ENCODE measurements around the gene USP21.

Gene USP21

DNA sequence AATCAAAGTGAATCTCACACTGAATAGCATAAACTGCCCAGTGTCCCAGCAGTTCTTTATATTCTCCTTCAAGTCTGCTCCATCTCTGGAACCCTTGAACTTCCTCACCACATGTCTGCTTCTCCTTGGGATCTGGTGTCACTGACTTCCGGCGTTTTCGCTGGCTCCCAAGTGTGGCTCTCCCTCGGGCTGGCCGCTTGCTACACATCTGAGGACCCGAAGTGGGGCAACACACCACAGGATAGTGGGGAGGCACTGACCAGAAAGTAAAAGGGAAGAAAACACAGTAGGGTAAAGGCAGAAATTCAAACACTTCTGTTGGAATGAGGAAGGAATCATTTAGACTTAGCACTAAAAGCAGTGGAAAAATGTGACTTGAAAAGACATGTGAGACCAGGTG, 36.3 kb upstream of the USP21 start:
- TF ChIP-seq POLR2AphosphoS5 (IDR thresholded peaks at IDR 0.05; ENCODE audit: low read depth, low read length) (no peak), SIN3A (IDR thresholded peaks at IDR 0.05; ENCODE audit: borderline replicate concordance, insufficient read depth, low read length) (no peak), TAF1 (IDR thresholded peaks at IDR 0.05; ENCODE audit: borderline replicate concordance, insufficient read depth, low read length) (no peak), FOXP2 (optimal IDR thresholded peaks at IDR 0.05; ENCODE audit: borderline replicate concordance, extremely low read depth, extremely low read length, insufficient read depth) (no peak)
- TF ChIP-seq, protein P1, sequence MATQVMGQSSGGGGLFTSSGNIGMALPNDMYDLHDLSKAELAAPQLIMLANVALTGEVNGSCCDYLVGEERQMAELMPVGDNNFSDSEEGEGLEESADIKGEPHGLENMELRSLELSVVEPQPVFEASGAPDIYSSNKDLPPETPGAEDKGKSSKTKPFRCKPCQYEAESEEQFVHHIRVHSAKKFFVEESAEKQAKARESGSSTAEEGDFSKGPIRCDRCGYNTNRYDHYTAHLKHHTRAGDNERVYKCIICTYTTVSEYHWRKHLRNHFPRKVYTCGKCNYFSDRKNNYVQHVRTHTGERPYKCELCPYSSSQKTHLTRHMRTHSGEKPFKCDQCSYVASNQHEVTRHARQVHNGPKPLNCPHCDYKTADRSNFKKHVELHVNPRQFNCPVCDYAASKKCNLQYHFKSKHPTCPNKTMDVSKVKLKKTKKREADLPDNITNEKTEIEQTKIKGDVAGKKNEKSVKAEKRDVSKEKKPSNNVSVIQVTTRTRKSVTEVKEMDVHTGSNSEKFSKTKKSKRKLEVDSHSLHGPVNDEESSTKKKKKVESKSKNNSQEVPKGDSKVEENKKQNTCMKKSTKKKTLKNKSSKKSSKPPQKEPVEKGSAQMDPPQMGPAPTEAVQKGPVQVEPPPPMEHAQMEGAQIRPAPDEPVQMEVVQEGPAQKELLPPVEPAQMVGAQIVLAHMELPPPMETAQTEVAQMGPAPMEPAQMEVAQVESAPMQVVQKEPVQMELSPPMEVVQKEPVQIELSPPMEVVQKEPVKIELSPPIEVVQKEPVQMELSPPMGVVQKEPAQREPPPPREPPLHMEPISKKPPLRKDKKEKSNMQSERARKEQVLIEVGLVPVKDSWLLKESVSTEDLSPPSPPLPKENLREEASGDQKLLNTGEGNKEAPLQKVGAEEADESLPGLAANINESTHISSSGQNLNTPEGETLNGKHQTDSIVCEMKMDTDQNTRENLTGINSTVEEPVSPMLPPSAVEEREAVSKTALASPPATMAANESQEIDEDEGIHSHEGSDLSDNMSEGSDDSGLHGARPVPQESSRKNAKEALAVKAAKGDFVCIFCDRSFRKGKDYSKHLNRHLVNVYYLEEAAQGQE (IDR thresholded peaks at IDR 0.05; ENCODE audit: insufficient read depth in 1 of 2, low read depth in 2 of 2, low read length in 2 of 2): no peak

DNA sequence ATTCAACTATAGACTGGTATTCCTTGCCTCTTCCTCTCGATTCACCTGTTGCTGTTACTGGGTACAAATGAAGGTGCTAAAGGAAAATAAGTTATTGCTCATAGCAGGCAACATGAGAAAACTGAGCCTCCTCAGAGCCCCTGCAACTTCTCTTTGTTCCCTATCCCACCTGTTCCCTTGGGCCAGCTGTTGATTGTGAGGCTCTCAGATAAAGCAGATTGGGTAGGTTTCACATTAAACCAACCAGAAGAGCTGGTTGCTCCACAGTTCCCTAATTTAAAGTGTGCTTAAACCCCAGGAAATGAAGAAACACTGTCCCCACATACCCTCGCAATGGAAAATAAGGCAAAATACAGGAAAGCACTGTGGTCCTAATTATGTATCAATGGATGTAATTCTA, 31.7 kb upstream of the USP21 start:
- TF ChIP-seq FOXP2 (optimal IDR thresholded peaks at IDR 0.05; ENCODE audit: borderline replicate concordance, extremely low read depth, extremely low read length, insufficient read depth) (no peak), SIN3A (IDR thresholded peaks at IDR 0.05; ENCODE audit: borderline replicate concordance, insufficient read depth, low read length) (no peak), TAF1 (IDR thresholded peaks at IDR 0.05; ENCODE audit: borderline replicate concordance, insufficient read depth, low read length) (no peak), POLR2AphosphoS5 (IDR thresholded peaks at IDR 0.05; ENCODE audit: low read depth, low read length) (no peak)
- TF ChIP-seq, protein P1 (IDR thresholded peaks at IDR 0.05; ENCODE audit: insufficient read depth in 1 of 2, low read depth in 2 of 2, low read length in 2 of 2): no peak

DNA sequence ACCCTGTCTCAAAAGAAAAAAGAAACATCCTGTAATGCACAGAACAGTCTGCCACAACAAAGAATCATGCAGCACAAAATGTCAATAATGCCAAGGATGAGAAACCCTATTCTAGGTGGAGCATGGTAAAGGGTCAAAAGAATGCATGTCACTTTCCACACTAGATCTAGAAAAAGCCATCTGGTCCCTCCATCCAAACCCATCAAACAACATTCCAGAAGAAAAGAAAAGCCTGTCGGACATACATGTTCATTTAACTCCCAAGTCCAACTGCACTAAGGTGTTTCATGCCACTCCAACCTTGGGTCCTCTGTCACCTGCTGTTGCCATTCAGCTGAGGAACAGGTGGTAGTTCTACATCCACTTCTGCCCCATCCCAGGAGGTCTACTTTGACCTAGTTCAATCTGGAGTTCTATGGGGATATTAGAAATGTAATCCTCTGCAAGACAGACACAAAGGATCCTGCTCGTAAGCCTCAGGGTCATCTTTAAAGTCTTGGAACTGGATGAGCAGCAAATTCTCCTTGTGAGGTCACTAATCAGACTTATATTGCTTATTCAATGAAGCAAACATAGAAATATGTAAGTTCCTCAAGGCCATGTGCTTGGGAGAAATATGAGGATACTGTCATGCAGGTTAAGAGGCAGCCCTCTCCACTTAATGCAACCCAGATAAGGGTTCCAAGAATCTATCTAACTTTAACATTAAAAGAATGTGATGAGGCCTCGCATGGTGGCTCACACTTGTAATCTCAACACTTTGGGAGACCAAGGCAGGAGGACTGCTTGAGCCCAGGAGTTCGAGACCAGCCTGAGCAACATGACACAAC, 30.5 kb upstream of the USP21 start:
- TF ChIP-seq FOXP2 (optimal IDR thresholded peaks at IDR 0.05; ENCODE audit: borderline replicate concordance, extremely low read depth, extremely low read length, insufficient read depth) (no peak), SIN3A (IDR thresholded peaks at IDR 0.05; ENCODE audit: borderline replicate concordance, insufficient read depth, low read length) (no peak), TAF1 (IDR thresholded peaks at IDR 0.05; ENCODE audit: borderline replicate concordance, insufficient read depth, low read length) (no peak), POLR2AphosphoS5 (IDR thresholded peaks at IDR 0.05; ENCODE audit: low read depth, low read length) (no peak)
- TF ChIP-seq, protein P1 (IDR thresholded peaks at IDR 0.05; ENCODE audit: insufficient read depth in 1 of 2, low read depth in 2 of 2, low read length in 2 of 2): no peak

DNA sequence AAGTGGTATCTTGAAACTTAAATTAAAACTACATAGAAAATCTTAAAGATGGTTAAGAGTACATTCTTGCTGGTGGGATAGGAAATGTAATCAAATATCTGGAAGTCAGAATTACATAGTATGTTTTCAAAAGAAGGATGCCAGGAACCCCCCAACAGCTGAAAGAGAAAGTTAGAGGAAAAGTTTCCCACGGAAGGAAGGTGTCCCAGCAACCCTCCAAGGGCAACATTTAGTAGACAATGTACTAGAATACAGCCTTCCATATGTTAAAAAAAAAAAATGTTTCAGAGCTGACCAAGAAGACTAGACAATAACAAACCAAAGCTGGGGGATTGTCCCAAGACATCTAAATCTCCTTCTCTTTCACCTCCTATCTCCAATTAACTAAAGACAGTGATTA, 29.0 kb upstream of the USP21 start:
- TF ChIP-seq FOXP2 (optimal IDR thresholded peaks at IDR 0.05; ENCODE audit: borderline replicate concordance, extremely low read depth, extremely low read length, insufficient read depth) (no peak), SIN3A (IDR thresholded peaks at IDR 0.05; ENCODE audit: borderline replicate concordance, insufficient read depth, low read length) (no peak), POLR2AphosphoS5 (IDR thresholded peaks at IDR 0.05; ENCODE audit: low read depth, low read length) (no peak), TAF1 (IDR thresholded peaks at IDR 0.05; ENCODE audit: borderline replicate concordance, insufficient read depth, low read length) (no peak)
- TF ChIP-seq, protein P1 (IDR thresholded peaks at IDR 0.05; ENCODE audit: insufficient read depth in 1 of 2, low read depth in 2 of 2, low read length in 2 of 2): no peak

Measured in PFSK-1 (cell line).